GM21717 (cell line): Measurements from ENCODE around the gene MMD.

ENCODE experiments used
- ATAC-seq: cut with Tn5 transposase; IDR thresholded peaks from one replicate; pipeline ENCODE4 v1.9.1; 2021; ENCODE audit warnings: mild to moderate bottlenecking, moderate library complexity; ENCODE audit not compliant: unreplicated experiment

Gene MMD

DNA sequence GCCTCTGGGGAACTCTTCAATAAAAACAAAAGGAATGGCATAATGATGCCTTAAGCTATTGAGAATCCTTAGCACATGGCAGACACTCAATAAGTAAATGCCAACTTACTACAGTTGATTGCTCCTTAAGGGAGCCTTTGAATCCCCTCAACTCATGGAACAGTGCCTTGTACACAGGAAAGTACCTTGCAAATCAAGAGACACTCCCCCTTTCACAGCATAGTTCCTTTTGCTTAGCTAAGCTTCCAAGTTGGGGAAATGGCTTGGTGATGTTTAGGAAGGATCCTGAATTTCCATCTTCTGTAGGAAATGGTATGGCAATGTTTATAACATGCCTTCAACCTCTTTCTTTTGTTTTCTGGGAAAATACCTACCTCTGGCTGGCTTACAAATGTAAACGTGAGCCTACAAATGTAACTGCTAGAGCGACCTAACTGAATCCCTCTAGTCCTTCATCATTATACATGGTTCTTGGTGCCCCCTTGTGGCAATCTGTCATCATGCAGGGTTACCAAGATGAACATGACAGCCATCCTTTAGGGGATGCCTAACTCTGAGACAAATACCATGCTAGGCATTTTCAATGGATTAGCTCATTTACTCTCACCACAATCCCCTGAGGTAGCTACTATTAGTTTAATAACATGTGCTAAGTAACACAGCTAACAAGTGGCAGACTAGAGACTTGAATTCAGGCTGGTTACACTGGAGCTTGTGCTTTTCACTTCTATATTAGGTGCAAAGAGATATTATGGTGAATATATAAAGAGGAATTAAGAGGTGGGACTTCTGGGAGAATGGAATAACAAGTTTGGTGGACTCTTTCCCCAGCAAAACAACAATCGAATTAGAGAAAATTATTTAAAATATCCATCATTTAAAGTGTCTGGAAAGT, 65.0 kb downstream of the MMD start:
- ATAC-seq, result peak; percentile 90

DNA sequence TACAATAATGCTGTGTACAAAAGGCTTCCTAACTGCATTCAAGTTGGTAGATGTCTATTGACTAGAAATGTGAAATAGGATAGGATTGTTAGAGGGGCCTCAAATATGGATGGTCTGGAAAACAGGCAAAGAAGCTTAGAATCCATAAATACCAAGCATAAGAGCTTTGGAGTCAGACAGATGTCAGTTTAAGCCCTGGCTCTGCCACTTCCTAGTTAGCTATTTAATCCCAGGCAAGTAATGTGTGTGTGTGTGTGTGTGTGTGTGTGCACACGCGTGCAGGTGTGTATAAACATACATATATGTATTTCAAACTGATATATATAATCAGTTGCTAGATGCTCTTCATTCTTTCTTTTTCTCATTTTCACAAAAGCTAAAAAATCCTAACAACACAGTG, 66.7 kb downstream of the MMD start:
- no peak for ATAC-seq

DNA sequence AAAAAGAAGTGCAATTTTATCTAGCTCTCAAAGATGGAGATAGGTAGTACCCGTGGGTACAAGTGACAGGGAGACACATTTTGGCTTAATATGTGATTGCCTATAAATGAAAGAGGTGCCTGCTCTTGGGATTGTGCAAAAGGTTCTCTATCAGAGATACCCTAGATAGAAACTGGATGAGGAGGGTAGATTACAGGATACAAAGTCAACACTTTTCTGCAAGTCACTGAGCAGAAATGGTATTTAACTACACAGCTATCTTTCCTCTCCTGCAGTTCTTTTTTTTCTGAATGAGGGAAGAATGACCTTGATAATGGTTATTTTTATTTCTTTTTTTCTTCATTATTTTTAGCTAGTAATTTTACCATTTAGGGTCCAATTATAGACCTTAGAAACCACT, 67.6 kb downstream of the MMD start:
- no peak for ATAC-seq

DNA sequence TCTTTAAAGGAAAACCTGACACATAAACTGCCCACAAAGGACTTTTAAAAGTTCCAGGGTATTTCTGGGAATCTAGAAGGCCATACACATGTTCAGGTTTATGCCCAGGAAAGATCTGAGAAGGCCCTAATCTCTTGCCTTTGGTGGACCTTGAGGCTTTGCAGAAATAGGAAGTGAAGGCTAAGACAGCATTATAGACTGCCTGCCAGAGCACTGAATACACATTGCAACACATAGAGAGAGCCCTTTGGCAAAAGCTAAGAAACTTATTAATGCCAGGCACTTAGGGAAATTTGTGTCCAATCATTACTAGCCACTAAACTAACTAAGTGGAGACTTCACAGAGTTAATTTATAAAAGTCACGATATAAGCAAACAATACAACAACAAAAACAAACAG, 70.4 kb downstream of the MMD start:
- ATAC-seq, result no peak

DNA sequence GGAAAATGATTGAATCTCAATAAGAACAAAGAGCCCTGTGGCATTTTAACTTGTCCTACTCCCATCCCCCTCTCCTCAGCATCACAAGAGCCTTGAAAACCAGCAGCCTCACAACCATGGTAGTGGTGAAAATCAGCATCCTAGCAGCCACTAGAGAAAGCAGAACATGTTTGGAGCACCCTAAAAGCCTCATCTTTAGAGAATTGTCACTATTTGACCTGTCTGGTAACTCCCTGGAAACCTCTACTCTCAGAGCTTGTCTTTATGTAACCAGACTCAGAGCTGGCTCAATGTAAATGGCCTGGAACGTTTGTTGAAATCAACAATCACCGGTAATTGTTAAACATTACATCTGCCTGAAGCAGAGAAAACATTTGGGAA, 70.8 kb downstream of the MMD start:
- no peak for ATAC-seq

DNA sequence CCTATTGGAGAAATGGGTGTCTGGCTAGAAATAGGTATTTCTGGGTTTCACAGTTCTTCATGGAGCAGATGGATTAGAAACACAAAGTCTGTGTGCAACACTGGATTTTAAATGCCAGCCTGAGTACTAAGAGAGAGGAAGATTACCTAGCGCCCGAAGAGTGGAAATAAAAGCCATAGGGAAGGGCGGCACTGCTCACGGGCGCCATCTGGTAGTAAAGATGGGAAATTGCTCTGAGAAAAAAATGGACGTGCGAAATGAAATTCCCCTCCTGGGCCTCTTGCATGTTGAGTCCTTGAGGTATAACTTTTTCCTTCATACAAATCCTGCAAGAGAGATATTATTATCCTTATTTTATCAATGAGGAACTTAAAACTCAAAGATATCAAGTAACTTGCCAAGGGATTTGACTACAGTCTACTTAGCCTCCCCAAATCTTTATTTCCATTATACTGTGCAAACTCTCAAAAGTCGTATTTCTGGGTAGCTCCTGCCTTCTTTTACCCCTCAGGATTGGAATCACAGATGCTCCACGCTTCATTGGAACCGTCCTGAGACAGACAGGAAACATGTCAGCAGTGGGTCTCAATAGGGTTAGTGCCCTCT, 72.8 kb downstream of the MMD start:
- peak; percentile 56 for ATAC-seq

DNA sequence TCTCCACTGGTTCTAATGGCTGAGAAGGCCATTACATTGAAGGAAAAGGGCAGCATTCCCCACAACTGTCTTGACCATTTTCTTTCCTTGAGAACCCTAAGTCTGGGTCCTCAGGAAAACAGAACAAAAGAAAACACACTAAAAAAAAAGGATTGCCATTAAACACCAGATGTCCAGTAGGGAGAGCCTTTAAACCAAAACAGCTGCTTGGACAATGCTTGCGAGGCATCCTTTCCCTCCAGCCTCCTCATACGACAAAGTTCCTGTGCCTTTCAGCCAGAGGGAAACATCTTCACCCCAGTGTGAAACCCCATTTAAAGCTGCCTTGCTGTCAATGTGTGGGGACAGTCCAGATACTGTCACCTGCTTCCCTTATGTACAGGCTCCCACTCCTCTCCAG, 74.3 kb downstream of the MMD start:
- ATAC-seq, result no peak

DNA sequence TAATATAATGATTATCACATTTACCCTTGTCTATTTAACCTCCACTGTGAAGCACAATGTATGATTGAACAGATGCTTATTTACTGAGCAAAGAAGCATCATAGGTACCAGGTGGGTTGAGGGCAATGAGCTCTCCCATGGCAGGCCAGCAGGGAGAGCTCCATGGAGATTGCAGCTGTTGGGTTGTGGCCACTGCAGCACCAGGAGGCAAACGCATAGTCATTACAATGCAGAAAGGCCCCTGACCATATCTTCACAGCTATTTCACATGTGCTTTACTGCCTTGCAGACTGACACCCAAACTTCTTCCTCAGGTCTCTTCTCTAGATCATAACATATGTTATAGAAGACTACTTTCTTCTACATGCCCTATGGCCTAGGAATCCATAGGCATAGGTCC, 75.0 kb downstream of the MMD start:
- ATAC-seq, result no peak

DNA sequence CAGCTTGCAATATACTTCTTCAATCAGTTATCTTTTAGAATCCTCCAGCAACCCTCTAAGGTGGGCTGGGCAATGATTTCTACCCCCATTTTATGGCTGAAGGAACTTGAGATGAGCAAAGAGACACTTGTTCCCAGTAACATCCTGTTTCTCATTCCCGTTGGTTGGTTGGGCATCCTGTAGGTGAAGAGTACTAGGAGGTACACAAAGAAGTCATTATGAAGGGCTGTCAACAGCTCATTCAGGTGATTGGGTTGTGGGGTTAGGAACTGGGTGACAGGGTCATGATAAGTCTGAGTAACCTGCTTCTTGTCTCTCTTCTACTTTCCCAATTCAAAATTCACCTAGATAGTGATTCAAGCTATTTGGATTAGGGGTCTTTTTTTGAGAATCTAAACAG, 76.5 kb downstream of the MMD start:
- ATAC-seq, result no peak

DNA sequence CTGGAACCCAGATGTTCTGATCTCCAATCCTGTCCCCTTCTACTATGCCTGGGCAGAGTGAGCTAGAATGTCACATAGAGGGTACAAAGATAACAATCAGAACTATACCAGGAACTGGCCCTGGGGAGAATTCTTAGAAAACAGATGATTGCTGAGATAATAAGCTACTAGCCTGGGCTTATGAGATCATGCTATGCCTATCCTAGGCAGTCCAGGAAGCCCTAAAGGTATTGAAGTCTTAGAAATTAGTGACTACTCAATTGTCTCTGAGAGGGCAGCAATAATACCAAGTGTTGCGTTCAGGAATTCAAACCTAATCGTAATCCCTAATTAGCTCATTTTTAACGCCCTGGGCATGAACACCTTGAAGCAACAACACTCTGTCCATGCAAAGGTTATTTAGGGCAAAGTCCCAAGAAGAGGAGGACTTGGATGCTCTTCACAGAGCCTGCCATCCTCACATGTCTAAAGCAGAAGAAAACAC, 77.1 kb downstream of the MMD start:
- ATAC-seq, result no peak

DNA sequence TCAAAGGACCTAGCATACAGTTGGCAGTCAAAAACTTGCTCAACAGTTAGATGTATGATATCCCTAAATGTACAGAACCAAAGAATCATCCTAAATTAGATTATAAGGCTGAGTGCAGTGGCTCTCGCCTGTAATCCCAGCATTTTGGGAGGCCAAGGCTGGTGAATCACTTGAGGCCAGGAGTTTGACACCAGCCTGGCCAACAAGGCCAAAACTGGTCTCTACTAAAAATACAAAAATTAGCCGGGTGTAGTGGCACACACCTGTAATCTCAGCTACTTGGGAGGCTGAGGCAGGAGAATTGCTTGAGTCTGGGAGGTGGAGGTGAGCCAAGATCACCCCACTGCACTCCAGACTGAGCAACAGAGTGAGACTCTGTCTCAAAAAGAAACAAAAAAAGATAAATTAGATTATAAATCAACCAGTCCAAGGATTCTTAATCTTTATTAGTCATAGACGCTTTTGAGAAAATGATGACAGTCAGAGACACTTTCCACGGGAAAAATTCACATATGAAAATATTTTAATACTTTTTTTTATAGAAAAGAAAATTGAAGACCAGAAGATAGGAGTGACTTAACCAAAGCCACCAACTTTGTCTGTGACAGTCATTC, 77.6 kb downstream of the MMD start:
- ATAC-seq, result no peak

DNA sequence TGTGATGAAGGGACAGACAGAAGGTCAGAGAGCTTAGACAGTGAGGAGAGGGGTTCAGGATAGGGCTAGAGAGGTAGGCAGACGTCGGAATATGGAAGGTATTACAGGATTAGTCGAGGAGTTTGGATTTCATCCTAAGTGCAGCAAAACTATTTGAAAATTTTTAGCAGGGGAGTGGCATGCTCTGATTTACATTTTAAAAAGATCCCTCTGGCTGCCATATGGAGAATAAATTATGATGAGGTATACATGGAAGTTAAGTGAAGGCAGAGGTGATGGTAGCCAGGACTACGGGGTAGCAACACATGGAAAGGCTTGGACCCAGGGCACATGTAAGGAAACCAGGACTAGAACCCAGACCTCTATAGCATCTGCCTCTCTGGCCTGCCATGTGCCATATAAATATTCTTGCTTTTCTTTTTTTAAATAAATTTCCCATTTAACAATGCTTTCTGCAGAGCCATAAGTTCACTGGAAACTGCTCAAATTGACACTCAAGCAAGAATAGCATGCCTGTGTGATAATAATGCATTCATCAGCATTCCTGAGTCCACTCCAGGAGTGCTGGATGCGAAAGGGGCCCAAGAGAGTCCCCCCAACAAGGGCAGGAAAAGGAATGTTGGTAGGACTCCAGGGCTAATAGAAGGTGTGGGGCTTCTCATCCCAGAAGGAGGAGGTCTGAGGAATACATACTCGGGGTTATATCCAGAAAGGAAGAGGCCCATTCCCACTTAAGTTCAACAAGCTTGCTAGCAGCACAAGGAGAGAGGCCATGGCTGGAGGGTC, 78.6 kb downstream of the MMD start:
- ATAC-seq, result no peak
